ENCODE measurements around the gene FRYL.

FRYL gene

GRCh38 chr4:48602763-48603162 lies 177.3 kb downstream of the FRYL start:
- no peak for DNase-seq

- DNase-seq = no peak
Measured at GRCh38 chr4:48602222-48602621, 177.9 kb downstream of the FRYL start.

DNA sequence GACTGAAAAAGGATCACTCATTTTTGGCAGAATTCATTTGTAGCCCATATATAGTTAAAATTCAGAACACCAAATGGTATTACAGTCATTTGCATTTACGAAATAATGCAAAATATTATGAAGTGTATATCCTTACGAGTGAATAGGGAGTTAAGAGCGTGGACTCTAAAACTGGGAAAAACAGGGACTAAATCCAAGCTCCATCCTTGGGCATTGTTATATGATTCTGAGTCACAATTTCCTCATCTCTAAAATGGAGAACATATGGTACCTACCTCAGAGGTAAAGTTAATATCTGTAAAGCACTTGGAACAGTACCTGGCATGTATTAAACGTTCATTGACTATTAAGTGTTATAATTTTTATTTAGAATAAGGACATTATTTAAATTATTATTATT lies 183.7 kb downstream of the FRYL start:
- DNase-seq = no peak

- DNase-seq = no peak
Measured at GRCh38 chr4:48594180-48594579, 185.9 kb downstream of the FRYL start.

- DNase-seq = no peak
Measured at GRCh38 chr4:48591372-48591771, 188.7 kb downstream of the FRYL start.

DNA sequence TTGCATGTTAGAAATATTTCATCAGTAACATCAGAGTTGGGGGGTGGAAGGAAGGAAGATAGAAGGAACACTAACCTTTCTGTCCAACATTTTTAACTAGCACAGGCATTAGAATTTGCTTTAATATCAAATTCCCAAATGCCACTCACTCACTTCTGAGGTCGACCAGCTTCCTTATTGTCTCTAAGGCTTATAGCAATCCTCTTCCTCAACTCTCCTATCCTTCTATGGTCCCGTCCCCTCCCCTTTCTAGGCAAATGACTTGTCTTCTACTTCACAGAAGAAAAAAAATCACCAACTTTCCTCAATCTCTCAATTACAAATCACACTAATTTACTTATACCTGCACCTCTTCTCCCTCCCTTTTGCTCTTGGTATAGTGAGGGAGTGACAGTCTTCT lies 189.2 kb downstream of the FRYL start:
- DNase-seq = no peak

- DNase-seq = peak; percentile 69 to 77
Measured at GRCh38 chr4:48589098-48589445, 191.0 kb downstream of the FRYL start.

GRCh38 chr4:48588230-48589097 lies 191.6 kb downstream of the FRYL start:
- DNase-seq = peak; percentile 72 to 76

GRCh38 chr4:48585401-48585800 lies 194.7 kb downstream of the FRYL start:
- no peak for DNase-seq

GRCh38 chr4:48578132-48578968 lies 201.7 kb downstream of the FRYL start:
- DNase-seq = peak; percentile 69 to 86

DNA sequence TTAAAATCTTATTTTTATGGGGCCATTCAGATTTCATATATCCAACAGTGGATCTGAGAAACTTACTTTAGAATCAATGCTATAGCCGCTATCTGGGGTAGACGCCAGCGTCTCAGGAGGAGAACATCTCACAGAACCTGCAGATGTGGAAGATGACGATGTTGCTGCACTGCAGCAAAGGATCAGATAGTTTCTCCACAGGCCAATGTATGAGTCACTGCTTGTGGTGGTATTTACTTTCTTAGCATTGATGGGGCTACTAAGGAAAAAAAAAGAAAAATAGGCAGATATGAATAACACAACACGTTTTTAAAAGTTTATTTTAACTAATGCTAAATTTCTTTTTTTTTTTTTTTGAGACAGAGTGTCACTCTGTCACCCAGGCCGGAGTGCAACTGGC lies 204.1 kb downstream of the FRYL start:
- DNase-seq = no peak

DNA sequence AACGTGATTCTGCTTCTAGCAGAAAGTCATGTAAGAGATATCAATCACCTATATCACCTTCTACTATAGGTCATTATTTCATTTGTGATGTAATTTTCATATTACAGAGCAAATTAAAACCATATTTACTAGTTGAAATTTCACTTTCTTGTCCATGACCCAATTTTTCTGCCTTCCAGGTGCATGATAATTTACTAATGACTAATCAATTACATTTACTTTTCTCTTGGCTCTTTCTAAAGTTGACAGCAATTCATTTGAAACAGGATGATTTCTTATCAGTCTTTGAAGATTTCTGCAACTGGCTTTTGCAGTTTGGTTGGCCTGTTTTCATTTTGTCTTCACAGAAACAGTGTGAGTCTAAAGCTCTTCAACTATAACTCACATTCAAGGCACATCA lies 208.6 kb downstream of the FRYL start:
- no peak for DNase-seq

- DNase-seq = no peak
Measured at GRCh38 chr4:48570646-48571220, 209.3 kb downstream of the FRYL start.

GRCh38 chr4:48566034-48566384 lies 214.1 kb downstream of the FRYL start:
- no peak for DNase-seq

DNA sequence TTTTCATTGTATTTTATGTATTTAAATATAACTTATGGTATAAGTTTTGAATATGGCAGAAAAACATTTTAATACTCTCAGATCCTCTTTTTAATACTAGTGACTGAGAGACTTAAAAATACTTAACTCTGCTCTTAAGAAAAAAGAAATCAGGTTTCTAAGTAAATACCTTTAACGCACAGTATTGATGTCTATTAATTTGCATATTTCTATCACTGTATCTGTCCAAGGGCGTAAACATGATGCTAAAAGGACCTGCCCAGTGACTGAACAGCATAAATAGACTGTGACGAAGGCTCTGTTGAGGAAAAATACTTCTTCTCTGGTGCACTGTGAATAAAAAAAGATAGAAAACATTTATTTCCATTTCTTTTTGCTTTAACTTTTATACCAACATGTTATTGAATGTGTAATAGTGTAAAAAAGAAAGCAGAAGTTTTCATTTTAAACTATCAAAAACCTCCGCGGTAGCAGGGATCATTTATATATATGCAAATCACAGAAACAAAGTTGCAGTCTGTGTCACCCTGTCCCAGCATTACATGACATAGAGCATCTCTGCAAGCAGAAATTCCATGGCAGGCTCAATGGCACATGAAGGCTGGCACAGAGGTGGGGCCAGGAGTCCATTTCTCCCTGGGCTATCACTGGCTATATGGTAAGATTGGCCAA lies 214.6 kb downstream of the FRYL start:
- DNase-seq = no peak

DNA sequence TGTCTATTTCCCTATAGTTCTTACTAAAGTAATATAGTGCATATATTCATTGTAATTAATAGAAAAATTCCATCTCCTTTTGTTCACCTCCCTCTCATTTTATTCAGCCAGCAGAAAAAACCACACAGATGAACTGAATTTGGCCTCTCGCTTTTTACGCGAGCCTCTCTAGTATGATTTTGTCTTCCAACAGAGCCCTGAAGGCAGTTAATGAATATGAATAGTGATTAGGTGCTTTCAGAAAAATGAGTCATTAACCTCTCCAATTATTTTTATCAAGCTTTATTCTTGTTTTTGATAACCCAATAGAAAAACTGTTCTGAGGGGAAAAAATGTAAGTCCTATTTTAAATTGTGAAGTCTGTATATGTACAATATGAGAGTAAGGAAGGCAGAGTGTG lies 215.9 kb downstream of the FRYL start:
- DNase-seq = no peak

DNA sequence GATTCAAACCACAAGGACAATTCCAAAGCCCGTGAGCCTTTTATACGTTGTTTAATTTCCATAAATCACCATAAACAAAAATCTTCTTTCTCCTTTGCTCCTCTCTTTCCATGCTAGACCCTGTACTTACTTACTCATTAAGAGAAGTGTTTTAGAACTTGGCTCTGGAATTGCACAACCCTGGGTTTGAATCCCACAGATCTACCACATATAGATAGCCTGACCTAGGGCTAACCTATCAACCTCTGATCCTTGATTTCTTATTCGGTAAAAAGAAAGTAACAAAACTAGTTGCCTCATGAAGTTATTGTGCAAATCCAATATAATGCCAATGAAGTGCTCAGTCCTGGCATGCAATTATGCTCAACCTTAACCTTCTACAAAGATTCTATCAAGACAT lies 221.3 kb downstream of the FRYL start:
- DNase-seq = no peak

DNA sequence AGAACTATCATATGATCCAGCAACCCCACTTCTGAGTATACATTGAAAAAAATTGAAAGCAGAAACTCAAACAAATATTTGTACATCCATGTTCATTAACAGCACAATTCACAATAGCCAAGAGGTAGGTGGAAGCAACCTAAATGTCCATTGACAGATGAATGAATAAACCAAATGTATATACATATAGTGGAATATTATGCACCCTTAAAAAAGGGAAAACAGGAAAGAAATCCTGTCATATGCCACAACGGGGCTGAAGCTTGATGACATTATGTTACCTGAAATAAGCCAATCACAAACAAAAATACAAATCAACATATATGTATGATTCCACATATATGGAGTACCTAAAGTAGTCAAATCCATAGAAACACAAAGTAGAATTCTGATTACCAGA lies 222.1 kb downstream of the FRYL start:
- no peak for DNase-seq

DNA sequence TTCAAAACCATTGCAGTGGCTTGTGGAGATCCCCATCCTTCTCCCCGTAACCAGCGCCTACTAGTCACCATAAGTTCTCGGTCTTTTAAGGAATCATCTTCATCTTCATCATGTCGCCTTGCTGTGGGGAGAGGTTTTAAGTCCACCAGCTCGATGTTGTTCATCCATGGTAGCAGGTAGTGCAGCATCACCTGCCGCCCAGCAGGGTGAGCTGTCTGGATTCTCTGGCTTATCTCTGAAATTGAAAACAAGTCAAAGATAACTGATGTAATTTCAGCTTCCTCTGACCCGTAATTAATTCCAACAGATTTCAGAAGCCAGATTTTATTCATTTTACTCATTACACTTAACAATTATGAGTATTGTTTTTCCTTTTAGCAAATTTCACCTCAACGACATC lies 222.6 kb downstream of the FRYL start:
- no peak for DNase-seq

DNA sequence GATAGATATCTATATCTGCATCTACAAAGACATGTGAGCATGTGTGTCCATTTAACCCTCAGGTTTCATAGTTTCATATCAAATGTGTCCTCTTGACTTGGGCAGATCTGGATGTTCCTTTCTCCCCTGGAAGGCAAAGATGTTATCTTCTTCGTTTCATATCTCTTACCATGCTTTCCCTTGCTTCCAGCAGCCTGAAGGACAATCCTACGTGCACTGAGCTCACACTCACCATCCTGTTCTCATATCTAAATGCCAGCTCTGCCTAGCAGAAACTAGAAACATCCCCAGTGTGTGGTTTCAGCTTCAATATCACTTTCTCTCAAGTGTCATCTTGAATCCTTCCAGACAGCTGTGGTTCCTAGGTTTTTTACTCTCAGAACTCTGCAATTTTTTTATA lies 223.8 kb downstream of the FRYL start:
- DNase-seq = no peak

GRCh38 chr4:48554606-48555005 lies 225.5 kb downstream of the FRYL start:
- DNase-seq = no peak

- no peak for DNase-seq
Measured at GRCh38 chr4:48553720-48554119, 226.4 kb downstream of the FRYL start.

- peak in 1 of 2 donors; percentile 21 for DNase-seq
Measured at GRCh38 chr4:48546336-48546735, 233.7 kb downstream of the FRYL start.
